GM23338 (cell line): ENCODE measurements around the gene APBA2. TPM values are rescaled to one million over a fixed set of nuclear protein-coding genes. Genes with fewer than 3 reads are reported as not detected.

Experiments used
- ATAC-seq: fragments of 200-7000 bp; cut with Tn5 transposase; 3 replicates; pipeline ENCODE4 v1.9.1; 2020
- DNase-seq: peaks from one replicate; pipeline ENCODE4 v3.0.0-alpha.2; 2015; ENCODE audit warnings: low spot score
- H2AFZ ChIP-seq: fragments of 200-600 bp; sonication (generic); 2 replicates; pipeline ENCODE4 v1.8.0; 2016; ENCODE audit warnings: antibody characterized with exemption, mild to moderate bottlenecking, moderate library complexity
- H3F3A ChIP-seq: fragments of 200-600 bp; sonication (generic); replicated peaks from 2 replicates; pipeline ENCODE4 v1.8.0; 2017; ENCODE audit warnings: antibody characterized with exemption, mixed run types, low read depth
- H3K27ac ChIP-seq: fragments of 200-600 bp; sonication (generic); 2 replicates; pipeline ENCODE4 v1.6.1; 2016; ENCODE audit warnings: low read depth
- H3K27me3 ChIP-seq: fragments of 200-600 bp; sonication (generic); 2 replicates; pipeline ENCODE4 v1.8.0; 2016; ENCODE audit warnings: mild to moderate bottlenecking, mixed run types, moderate library complexity; ENCODE audit not compliant: insufficient read depth
- H3K36me3 ChIP-seq: fragments of 200-600 bp; sonication (generic); 2 replicates; pipeline ENCODE4 v1.8.0; 2016; ENCODE audit warnings: mild to moderate bottlenecking; ENCODE audit not compliant: insufficient read depth
- H3K4me1 ChIP-seq: fragments of 200-600 bp; sonication (generic); 2 replicates; pipeline ENCODE4 v1.8.0; 2016; ENCODE audit warnings: mild to moderate bottlenecking, moderate library complexity; ENCODE audit not compliant: insufficient read depth
- H3K4me2 ChIP-seq: fragments of 200-600 bp; sonication (generic); 2 replicates; pipeline ENCODE4 v1.7.1; 2017; ENCODE audit warnings: mixed run types
- H3K4me3 ChIP-seq: fragments of 200-600 bp; sonication (generic); 2 replicates; pipeline ENCODE4 v1.6.1; 2016; ENCODE audit warnings: mixed run types
- H3K79me2 ChIP-seq: fragments of 200-600 bp; sonication (generic); replicated peaks from 2 replicates; pipeline ENCODE4 v1.8.0; 2017; ENCODE audit warnings: mild to moderate bottlenecking; ENCODE audit not compliant: insufficient read depth
- H3K9me2 ChIP-seq: fragments of 200-600 bp; sonication (generic); 2 replicates; pipeline ENCODE4 v1.8.0; 2017; ENCODE audit not compliant: insufficient read depth
- H4K20me1 ChIP-seq: fragments of 200-600 bp; sonication (generic); replicated peaks from 2 replicates; pipeline ENCODE4 v1.8.0; 2017; ENCODE audit warnings: mild to moderate bottlenecking; ENCODE audit not compliant: insufficient read depth
- H3K27ac Mint-ChIP-seq: 2 replicates; pipeline ENCODE4 v1.8.0; 2020; ENCODE audit warnings: inconsistent platforms, mild to moderate bottlenecking, moderate library complexity, mixed read lengths
- H3K27me3 Mint-ChIP-seq: 3 replicates; pipeline ENCODE4 v1.8.0; 2022; ENCODE audit warnings: low read depth, mild to moderate bottlenecking, moderate library complexity, mixed read lengths, inconsistent platforms; ENCODE audit not compliant: insufficient read depth, poor library complexity
- H3K36me3 Mint-ChIP-seq: 3 replicates; pipeline ENCODE4 v1.8.0; 2021; ENCODE audit warnings: low read depth, mild to moderate bottlenecking, inconsistent platforms, moderate library complexity, mixed read lengths
- H3K4me1 Mint-ChIP-seq: 3 replicates; pipeline ENCODE4 v1.8.0; 2020; ENCODE audit warnings: mild to moderate bottlenecking, inconsistent platforms, mixed read lengths
- H3K4me3 Mint-ChIP-seq: 3 replicates; pipeline ENCODE4 v1.8.0; 2021; ENCODE audit warnings: moderate library complexity, mild to moderate bottlenecking, inconsistent platforms, mixed read lengths
- H3K9me3 Mint-ChIP-seq: 3 replicates; pipeline ENCODE4 v1.8.0; 2020; ENCODE audit warnings: moderate library complexity, mild to moderate bottlenecking, inconsistent platforms, mixed read lengths
- CREB1 ChIP-seq: fragments of 250-450 bp; sonication (Bioruptor Pico); IDR thresholded peaks from 2 replicates; pipeline ENCODE4 v1.5.0; 2020; ENCODE audit warnings: low read depth, mild to moderate bottlenecking, moderate library complexity
- EZH2 ChIP-seq: fragments of 200-600 bp; sonication (generic); IDR thresholded peaks from one replicate; pipeline ENCODE4 v1.8.0; 2017; ENCODE audit warnings: antibody characterized with exemption, mild to moderate bottlenecking, low read depth; ENCODE audit not compliant: unreplicated experiment
- EZH2phosphoT487 ChIP-seq: fragments of 200-600 bp; sonication (generic); IDR thresholded peaks from one replicate; pipeline ENCODE4 v1.8.1; 2018; ENCODE audit warnings: antibody characterized with exemption; ENCODE audit not compliant: unreplicated experiment
- JUNB ChIP-seq: IDR thresholded peaks from one replicate; pipeline ENCODE4 v1.6.1; 2016; ENCODE audit warnings: antibody characterized with exemption; ENCODE audit not compliant: unreplicated experiment
- NANOG ChIP-seq: IDR thresholded peaks from 2 replicates; pipeline ENCODE4 v1.6.1; 2016; ENCODE audit warnings: antibody characterized with exemption, borderline replicate concordance
- POLR2AphosphoS5 ChIP-seq: IDR thresholded peaks from 2 replicates; pipeline ENCODE4 v1.6.1; 2016; ENCODE audit warnings: antibody characterized with exemption, low read depth
- STAT1 ChIP-seq: IDR thresholded peaks from one replicate; pipeline ENCODE4 v1.6.1; 2016; ENCODE audit warnings: antibody characterized with exemption; ENCODE audit not compliant: unreplicated experiment
- ZNF114 ChIP-seq: fragments of 250-450 bp; sonication (Bioruptor Pico); IDR thresholded peaks from 2 replicates; pipeline ENCODE4 v1.5.0; 2020; ENCODE audit warnings: mild to moderate bottlenecking, moderate library complexity
- ZNF331 ChIP-seq: fragments of 250-450 bp; sonication (Bioruptor Pico); IDR thresholded peaks from 2 replicates; pipeline ENCODE4 v1.5.0; 2020; ENCODE audit warnings: low read depth, mild to moderate bottlenecking, moderate library complexity
- polyA plus RNA-seq: library from polyadenylated mRNA; unstranded; fragments of >200 nt; fragmentation: Nextera tagmentation; extraction: Ambion mirVana; gene quantifications from 2 replicates; pipeline ENCODE4 v1.2.1, GENCODE V29; 2016
- total RNA-seq: library from RNA; depleted of rRNA; stranded (reverse); fragments of >200 nt; shearing (Covaris generic); gene quantifications from 2 replicates; pipeline ENCODE4 v1.2.3, GENCODE V29; 2014
- TF ChIP-seq, protein P1 (sequence below): IDR thresholded peaks from 2 replicates; pipeline ENCODE4 v1.6.1; 2016; ENCODE audit warnings: antibody characterized with exemption
- TF ChIP-seq, protein P2 (sequence below), 2 experiments: fragments of 200-600 bp in 1 of 2; sonication (generic) in 1 of 2; conservative IDR thresholded peaks; 2 replicates each; pipeline versions ENCODE4 v1.5.1 to v1.6.1; 2016 to 2017; ENCODE audit warnings: antibody characterized with exemption in 2 of 2, low read depth in 2 of 2, mild to moderate bottlenecking in 2 of 2, moderate library complexity in 1 of 2
- TF ChIP-seq, protein P3 (sequence below): IDR thresholded peaks from one replicate; pipeline ENCODE4 v1.6.1; 2018; ENCODE audit warnings: antibody characterized with exemption; ENCODE audit not compliant: unreplicated experiment

APBA2 gene
- total and polyA plus RNA-seq, 2 experiments from 2014 or later, result 5.9 to 24.7 TPM

DNA sequence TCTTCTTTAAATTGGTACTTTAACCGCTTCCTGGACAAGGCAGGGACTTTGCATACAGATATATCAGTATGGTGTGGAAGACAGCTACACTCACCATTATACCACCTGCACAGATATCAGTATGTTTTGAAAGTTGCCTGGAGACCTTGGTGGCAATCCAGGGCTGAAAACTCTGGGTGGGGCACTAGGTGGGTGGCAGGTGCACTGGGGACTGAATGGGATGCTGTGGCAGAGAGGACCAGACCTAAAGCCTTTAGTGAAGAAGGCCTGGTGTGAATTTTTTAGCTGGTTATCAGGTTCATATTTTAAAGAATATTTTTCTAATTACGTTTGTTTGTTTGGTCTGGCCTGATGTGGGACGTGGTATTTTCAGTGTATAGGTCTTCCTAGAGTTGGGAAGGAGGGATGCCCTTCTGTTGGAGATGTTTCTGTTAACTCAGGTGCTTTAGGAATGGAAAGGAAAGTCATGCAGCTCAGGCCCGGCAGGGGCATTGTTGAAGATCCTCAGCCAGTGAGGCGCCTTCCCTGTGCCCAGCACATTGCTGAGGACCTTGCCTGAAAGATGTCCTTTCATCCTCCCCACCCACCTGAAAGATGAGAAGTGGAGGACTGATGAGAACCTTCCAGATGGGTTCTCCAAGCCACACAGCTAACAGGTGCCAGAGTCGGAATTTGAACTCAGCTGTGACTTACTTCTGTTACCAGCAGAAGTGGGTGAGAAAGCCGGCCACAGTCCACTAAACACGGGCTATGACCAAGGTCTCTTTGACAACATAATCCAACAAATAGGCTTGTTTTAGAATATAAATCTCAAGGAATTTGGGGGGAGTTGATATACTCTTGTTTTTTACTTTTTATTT, 77.3 kb downstream of the APBA2 start (continued):
- TF ChIP-seq ZNF331 (CRISPR knock-in tag) (no peak), POLR2AphosphoS5 (no peak), EZH2 (no peak), NANOG (no peak), EZH2phosphoT487 (no peak), JUNB (no peak)
- TF ChIP-seq, protein P1, sequence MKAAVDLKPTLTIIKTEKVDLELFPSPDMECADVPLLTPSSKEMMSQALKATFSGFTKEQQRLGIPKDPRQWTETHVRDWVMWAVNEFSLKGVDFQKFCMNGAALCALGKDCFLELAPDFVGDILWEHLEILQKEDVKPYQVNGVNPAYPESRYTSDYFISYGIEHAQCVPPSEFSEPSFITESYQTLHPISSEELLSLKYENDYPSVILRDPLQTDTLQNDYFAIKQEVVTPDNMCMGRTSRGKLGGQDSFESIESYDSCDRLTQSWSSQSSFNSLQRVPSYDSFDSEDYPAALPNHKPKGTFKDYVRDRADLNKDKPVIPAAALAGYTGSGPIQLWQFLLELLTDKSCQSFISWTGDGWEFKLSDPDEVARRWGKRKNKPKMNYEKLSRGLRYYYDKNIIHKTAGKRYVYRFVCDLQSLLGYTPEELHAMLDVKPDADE, result no peak
- TF ChIP-seq, protein P2, sequence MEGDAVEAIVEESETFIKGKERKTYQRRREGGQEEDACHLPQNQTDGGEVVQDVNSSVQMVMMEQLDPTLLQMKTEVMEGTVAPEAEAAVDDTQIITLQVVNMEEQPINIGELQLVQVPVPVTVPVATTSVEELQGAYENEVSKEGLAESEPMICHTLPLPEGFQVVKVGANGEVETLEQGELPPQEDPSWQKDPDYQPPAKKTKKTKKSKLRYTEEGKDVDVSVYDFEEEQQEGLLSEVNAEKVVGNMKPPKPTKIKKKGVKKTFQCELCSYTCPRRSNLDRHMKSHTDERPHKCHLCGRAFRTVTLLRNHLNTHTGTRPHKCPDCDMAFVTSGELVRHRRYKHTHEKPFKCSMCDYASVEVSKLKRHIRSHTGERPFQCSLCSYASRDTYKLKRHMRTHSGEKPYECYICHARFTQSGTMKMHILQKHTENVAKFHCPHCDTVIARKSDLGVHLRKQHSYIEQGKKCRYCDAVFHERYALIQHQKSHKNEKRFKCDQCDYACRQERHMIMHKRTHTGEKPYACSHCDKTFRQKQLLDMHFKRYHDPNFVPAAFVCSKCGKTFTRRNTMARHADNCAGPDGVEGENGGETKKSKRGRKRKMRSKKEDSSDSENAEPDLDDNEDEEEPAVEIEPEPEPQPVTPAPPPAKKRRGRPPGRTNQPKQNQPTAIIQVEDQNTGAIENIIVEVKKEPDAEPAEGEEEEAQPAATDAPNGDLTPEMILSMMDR (conservative IDR thresholded peaks at IDR 0.05; ENCODE audit: low read depth in 2 of 2), result no peak

DNA sequence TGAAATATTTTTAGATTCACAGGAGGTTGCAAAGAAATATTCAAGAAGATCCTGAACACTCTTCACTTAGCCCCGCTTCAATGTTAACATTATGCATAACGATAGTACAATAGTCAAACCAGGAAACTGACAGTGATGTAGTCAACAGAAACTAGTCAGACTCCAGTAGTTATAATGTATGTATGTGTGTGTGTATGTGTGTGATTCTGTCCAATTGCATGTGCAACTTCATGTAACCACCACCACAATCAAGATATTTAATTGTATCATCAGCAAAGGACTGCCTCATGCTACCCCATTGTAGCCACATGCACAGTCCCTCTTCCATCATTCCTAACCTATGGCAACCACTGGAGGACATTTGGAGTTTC, 77.9 kb downstream of the APBA2 start:
- no peak for ATAC-seq
- H3K36me3 Mint-ChIP-seq, result no peaks in the 10 kb centered on the region; the same call in 2 of the 3 replicates
- H3K9me2 ChIP-seq, result no peaks in the 10 kb centered on the region
- TF ChIP-seq POLR2AphosphoS5, result no peak
- TF ChIP-seq CREB1 (CRISPR knock-in tag), result no peak
- no peak for TF ChIP-seq ZNF114 (CRISPR knock-in tag)
- TF ChIP-seq JUNB, result no peak
- no peak for TF ChIP-seq NANOG
- no peak for TF ChIP-seq STAT1
- TF ChIP-seq, protein P1, result no peak
- TF ChIP-seq EZH2phosphoT487, result no peak
- no peak for TF ChIP-seq EZH2
- TF ChIP-seq, protein P2 (conservative IDR thresholded peaks at IDR 0.05; ENCODE audit: low read depth in 2 of 2), result no peak
- TF ChIP-seq, protein P3, sequence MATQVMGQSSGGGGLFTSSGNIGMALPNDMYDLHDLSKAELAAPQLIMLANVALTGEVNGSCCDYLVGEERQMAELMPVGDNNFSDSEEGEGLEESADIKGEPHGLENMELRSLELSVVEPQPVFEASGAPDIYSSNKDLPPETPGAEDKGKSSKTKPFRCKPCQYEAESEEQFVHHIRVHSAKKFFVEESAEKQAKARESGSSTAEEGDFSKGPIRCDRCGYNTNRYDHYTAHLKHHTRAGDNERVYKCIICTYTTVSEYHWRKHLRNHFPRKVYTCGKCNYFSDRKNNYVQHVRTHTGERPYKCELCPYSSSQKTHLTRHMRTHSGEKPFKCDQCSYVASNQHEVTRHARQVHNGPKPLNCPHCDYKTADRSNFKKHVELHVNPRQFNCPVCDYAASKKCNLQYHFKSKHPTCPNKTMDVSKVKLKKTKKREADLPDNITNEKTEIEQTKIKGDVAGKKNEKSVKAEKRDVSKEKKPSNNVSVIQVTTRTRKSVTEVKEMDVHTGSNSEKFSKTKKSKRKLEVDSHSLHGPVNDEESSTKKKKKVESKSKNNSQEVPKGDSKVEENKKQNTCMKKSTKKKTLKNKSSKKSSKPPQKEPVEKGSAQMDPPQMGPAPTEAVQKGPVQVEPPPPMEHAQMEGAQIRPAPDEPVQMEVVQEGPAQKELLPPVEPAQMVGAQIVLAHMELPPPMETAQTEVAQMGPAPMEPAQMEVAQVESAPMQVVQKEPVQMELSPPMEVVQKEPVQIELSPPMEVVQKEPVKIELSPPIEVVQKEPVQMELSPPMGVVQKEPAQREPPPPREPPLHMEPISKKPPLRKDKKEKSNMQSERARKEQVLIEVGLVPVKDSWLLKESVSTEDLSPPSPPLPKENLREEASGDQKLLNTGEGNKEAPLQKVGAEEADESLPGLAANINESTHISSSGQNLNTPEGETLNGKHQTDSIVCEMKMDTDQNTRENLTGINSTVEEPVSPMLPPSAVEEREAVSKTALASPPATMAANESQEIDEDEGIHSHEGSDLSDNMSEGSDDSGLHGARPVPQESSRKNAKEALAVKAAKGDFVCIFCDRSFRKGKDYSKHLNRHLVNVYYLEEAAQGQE, result no peak
- no peak for TF ChIP-seq ZNF331 (CRISPR knock-in tag)

More for the DNA sequence above, 77.9 kb downstream of the APBA2 start:
- Histone ChIP-seq H3K4me1 (no peaks in the 10 kb centered on the region), H3K4me2 (no peak overlapping the region), H2AFZ (no peak overlapping the region), H3K27ac (no peak overlapping the region), H4K20me1 (no peaks in the 10 kb centered on the region), H3F3A (no peaks in the 10 kb centered on the region), H3K27me3 (no peaks in the 10 kb centered on the region), H3K36me3 (no peaks in the 10 kb centered on the region), H3K4me3 (no peak overlapping the region), H3K79me2 (no peaks in the 10 kb centered on the region)
- Mint-ChIP-seq H3K4me1 (no peaks in the 10 kb centered on the region; the same call in 2 of the 3 replicates), H3K9me3 (no peaks in the 10 kb centered on the region), H3K4me3 (no peak overlapping the region), H3K27ac (no peak overlapping the region), H3K27me3 (no peaks in the 10 kb centered on the region)
- no peak for DNase-seq
